ENCODE measurements around the gene RBM4. TPM values are rescaled to one million over a fixed set of nuclear protein-coding genes. Genes with fewer than 3 reads are reported as not detected.
A peak's percentile ranks its signal among the peaks of the same experiment; 100 is the strongest.

Gene RBM4
- total RNA-seq, 1 experiment from 2014 or later, result 272 TPM

GRCh38 chr11:66659763-66660162 is 21.3 kb downstream of the RBM4 start:
- H3K79me2 ChIP-seq (ENCODE audit: insufficient read depth, low read length), result no peaks in the 10 kb centered on the region
- no CpG with 5 or more reads among the region's 2 CpGs for WGBS (ENCODE audit: extremely low coverage, insufficient read length, low lambda C conversion rate)
- no peak for DNase-seq
- no peak overlapping the region for H3K18ac ChIP-seq (ENCODE audit: insufficient read length, low read depth, low read length)
- no peaks in the 10 kb centered on the region for H3K27me3 ChIP-seq (ENCODE audit: insufficient read depth, low read length)
- H3K56ac ChIP-seq (ENCODE audit: insufficient read length, low read depth, low read length), result no peak overlapping the region
- H3K9ac ChIP-seq (ENCODE audit: extremely low read depth, insufficient read length, low read length), result no peak overlapping the region
- peaks cover 11 to 72% (median 42%) of the 10 kb centered on the region in 3 experiments; a peak in 6 of 7 replicates for H3K36me3 Mint-ChIP-seq (ENCODE audit: insufficient read depth in 1 of 3, low read depth in 3 of 3)
- H3K23ac ChIP-seq (ENCODE audit: insufficient read length, low read depth, low read length), result no peak overlapping the region
- no peak overlapping the region for H3K4me3 Mint-ChIP-seq
- H3K27me3 Mint-ChIP-seq (ENCODE audit: low read depth), result no peaks in the 10 kb centered on the region
- no peaks in the 10 kb centered on the region for H3K23me2 ChIP-seq (ENCODE audit: insufficient read length, low read depth, low read length, poor library complexity, severe bottlenecking)
- no peak overlapping the region for H2BK15ac ChIP-seq (ENCODE audit: low read depth, low read length)
- no peak overlapping the region for H4K5ac ChIP-seq (ENCODE audit: insufficient read length, low read depth, low read length)
- no peaks in the 10 kb centered on the region for H3K9me3 ChIP-seq (ENCODE audit: control insufficient read depth, low read depth, low read length)
- no peak for TF ChIP-seq CTCF (conservative IDR thresholded peaks at IDR 0.05)
- H3K4ac ChIP-seq (ENCODE audit: low read depth, low read length), result no peak overlapping the region
- H4K20me1 ChIP-seq (ENCODE audit: control insufficient read depth, insufficient read depth, insufficient read length), result no peaks in the 10 kb centered on the region
- no peak overlapping the region for H2AK5ac ChIP-seq (ENCODE audit: insufficient read length, low read length)
- no peak overlapping the region for H2BK120ac ChIP-seq (ENCODE audit: low read depth, low read length, poor library complexity, severe bottlenecking)
- H2BK12ac ChIP-seq (ENCODE audit: insufficient read length, low read depth, low read length), result no peak overlapping the region
- H3K4me1 ChIP-seq (ENCODE audit: insufficient read depth, low read length), result no peaks in the 10 kb centered on the region
- no peak overlapping the region for H2BK5ac ChIP-seq (ENCODE audit: insufficient read length, low read length)
- no peak overlapping the region for H4K8ac ChIP-seq (replicated peaks; ENCODE audit: insufficient read length, low read depth, low read length)
- no peak overlapping the region for H2AFZ ChIP-seq (ENCODE audit: low read length)
- no peak overlapping the region for H3K4me2 ChIP-seq (ENCODE audit: insufficient read depth, insufficient read length, low read length)
- H3T11ph ChIP-seq (ENCODE audit: low read length), result no peak overlapping the region
- no peak overlapping the region for H4K91ac ChIP-seq (ENCODE audit: insufficient read length, low read depth, low read length)
- no peaks in the 10 kb centered on the region for H3K9me3 Mint-ChIP-seq
- H2BK20ac ChIP-seq (ENCODE audit: low read depth, low read length, poor library complexity, severe bottlenecking), result no peak overlapping the region
- H3K79me1 ChIP-seq (ENCODE audit: insufficient read depth, low read depth, low read length, poor library complexity, severe bottlenecking), result peaks cover 12% of the 10 kb centered on the region
- H3K27ac Mint-ChIP-seq, result peak overlapping the region in 2 of 3 experiments; percentile 40 to 49; a peak in 3 of 7 replicates
- H3K27ac ChIP-seq (ENCODE audit: insufficient read length, low read depth, low read length), result no peak overlapping the region
- H3K14ac ChIP-seq (ENCODE audit: insufficient read depth, low read length), result no peak overlapping the region
- no peaks in the 10 kb centered on the region for H3K4me1 Mint-ChIP-seq
